CD8-positive, alpha-beta memory T cell (primary cell): ENCODE results near the gene MRPS27. TPM values are rescaled to one million over a fixed set of nuclear protein-coding genes. Genes with fewer than 3 reads are reported as not detected.

Experiments used
- CTCF ChIA-PET: fragments of 350-600 bp; sonication (Branson Sonifier 250); formaldehyde crosslinking; loops from one replicate; lab custom pipeline; 2021; ENCODE audit warnings: antibody characterized with exemption; lab: Charles Lee
- POLR2A ChIA-PET: fragments of 350-600 bp; sonication (Branson Sonifier 250); formaldehyde crosslinking; loops from one replicate; lab custom pipeline; 2021; ENCODE audit warnings: antibody characterized with exemption; lab: Charles Lee
- DNase-seq, 5 donors: peaks; one replicate each; pipeline versions ENCODE4 v3.0.0 to v3.0.0-alpha.2; 2020 to 2022; ENCODE audit warnings: mixed read lengths in 1 of 5
- H3K27ac ChIP-seq: one replicate; pipeline ENCODE4 v1.7.0; 2013; ENCODE audit warnings: low read depth, mild to moderate bottlenecking, low read length, moderate library complexity
- H3K27me3 ChIP-seq: 2 replicates; pipeline ENCODE4 v1.7.0; 2013; ENCODE audit warnings: low read length, mild to moderate bottlenecking; ENCODE audit not compliant: insufficient read depth, poor library complexity, severe bottlenecking
- H3K36me3 ChIP-seq: 2 replicates; pipeline ENCODE4 v1.7.0; 2013; ENCODE audit warnings: mild to moderate bottlenecking, low read length, moderate library complexity; ENCODE audit not compliant: insufficient read depth
- H3K4me1 ChIP-seq: 2 replicates; pipeline ENCODE4 v1.7.0; 2013; ENCODE audit warnings: mild to moderate bottlenecking, low read length, moderate library complexity; ENCODE audit not compliant: insufficient read depth
- H3K4me3 ChIP-seq: 2 replicates; pipeline ENCODE4 v1.7.0; 2013; ENCODE audit warnings: mild to moderate bottlenecking, low read length
- H3K9me3 ChIP-seq: 2 replicates; pipeline ENCODE4 v1.7.0; 2013; ENCODE audit warnings: mild to moderate bottlenecking, low read length
- H3K27ac Mint-ChIP-seq, 8 donors: one replicate each; pipeline ENCODE4 v1.8.0; 2020 to 2021; ENCODE audit warnings: mixed read lengths in 8 of 8, mild to moderate bottlenecking in 6 of 8, inconsistent platforms in 3 of 8, moderate library complexity in 3 of 8
- H3K27me3 Mint-ChIP-seq, 2 donors: one replicate each; pipeline ENCODE4 v1.8.0; 2020 to 2021; ENCODE audit warnings: mixed read lengths in 2 of 2, mild to moderate bottlenecking in 1 of 2, moderate library complexity in 1 of 2
- H3K36me3 Mint-ChIP-seq, 3 donors: one replicate each; pipeline ENCODE4 v1.8.0; 2020 to 2021; ENCODE audit warnings: mixed read lengths in 3 of 3, inconsistent platforms in 1 of 3, mild to moderate bottlenecking in 1 of 3
- H3K4me1 Mint-ChIP-seq, 3 donors: one replicate each; pipeline ENCODE4 v1.8.0; 2020 to 2021; ENCODE audit warnings: mixed read lengths in 3 of 3, inconsistent platforms in 1 of 3, mild to moderate bottlenecking in 1 of 3
- H3K4me3 Mint-ChIP-seq, 7 donors: one replicate each; pipeline ENCODE4 v1.8.0; 2020 to 2021; ENCODE audit warnings: mixed read lengths in 7 of 7, mild to moderate bottlenecking in 6 of 7, moderate library complexity in 4 of 7, inconsistent platforms in 2 of 7
- H3K9me3 Mint-ChIP-seq, 5 donors: one replicate each; pipeline ENCODE4 v1.8.0; 2020 to 2022; ENCODE audit warnings: mixed read lengths in 5 of 5, mild to moderate bottlenecking in 3 of 5, moderate library complexity in 2 of 5, inconsistent platforms in 1 of 5
- polyA plus RNA-seq: library from polyadenylated mRNA; unstranded; fragments of 300-500 nt; fragmentation: Illumina TruSeq; gene quantifications from one replicate; pipeline ENCODE4 v1.2.3, GENCODE V29; 2021
- total RNA-seq, 2 experiments: library from RNA; stranded (reverse); gene quantifications; one replicate each; pipeline ENCODE4 v1.2.3, GENCODE V29; 2021

Gene MRPS27
- total and polyA plus RNA-seq, 3 experiments from 2014 or later = 35.9 to 91.9 (median 86.9) TPM

DNA sequence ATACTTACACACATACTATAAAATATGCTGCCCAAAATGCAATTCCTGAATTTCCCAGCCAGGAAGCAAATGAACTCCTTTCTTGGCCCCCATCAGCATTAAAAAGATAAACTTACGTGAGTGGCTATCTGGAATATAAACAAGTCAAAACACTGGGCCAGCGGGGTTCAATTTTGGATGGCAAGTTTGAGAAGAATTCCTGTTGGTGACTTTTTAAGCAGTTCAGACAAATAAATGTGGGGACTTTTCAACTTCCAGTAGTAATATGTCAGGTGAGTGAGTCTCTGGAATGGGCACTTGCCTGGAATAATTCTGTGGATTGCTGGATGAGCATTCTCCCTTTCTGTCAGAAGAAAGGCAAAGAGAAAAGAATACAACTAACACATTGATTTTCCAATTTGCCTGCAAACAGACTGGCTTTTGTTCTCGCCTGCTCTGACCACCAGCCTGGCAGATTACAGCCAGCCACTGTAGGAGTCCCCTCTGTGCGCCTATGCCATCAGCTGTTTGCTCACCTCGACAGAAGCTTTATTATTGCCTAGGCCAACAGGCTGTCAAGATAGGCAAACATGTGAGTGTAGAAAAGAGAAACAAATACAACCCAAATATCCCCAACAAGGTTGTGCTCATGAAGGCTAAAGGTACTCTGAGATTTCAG is 78.6 kb downstream of the MRPS27 start:
- H3K27me3 ChIP-seq = no peaks in the 10 kb centered on the region
- CTCF ChIA-PET = interaction anchor here (1.4 kb wide), 1 partner anchor 67 kb away, joined by 4 read pairs; no protein-coding TSS in a partner anchor

GRCh38 chr5:72238712-72239445 is 81.2 kb downstream of the MRPS27 start:
- CTCF ChIA-PET = no interaction called here
- Histone ChIP-seq H3K4me3 (no peak overlapping the region), H3K27ac (no peak overlapping the region), H3K27me3 (no peaks in the 10 kb centered on the region), H3K36me3 (no peaks in the 10 kb centered on the region), H3K9me3 (no peaks in the 10 kb centered on the region), H3K4me1 (peaks cover 15% of the 10 kb centered on the region)
- Mint-ChIP-seq H3K4me1 (peaks cover 27 to 32% (median 29%) of the 10 kb centered on the region in 3 donors), H3K27me3 (no peaks in the 10 kb centered on the region), H3K4me3 (no peak overlapping the region), H3K36me3 (peaks cover 3 to 25% (median 23%) of the 10 kb centered on the region in 3 donors), H3K27ac (no peak overlapping the region), H3K9me3 (no peaks in the 10 kb centered on the region)
- POLR2A ChIA-PET = no interaction called here
- DNase-seq = no peak

More for the DNA sequence above, 78.6 kb downstream of the MRPS27 start:
- Mint-ChIP-seq H3K27me3 (no peaks in the 10 kb centered on the region), H3K27ac (no peak overlapping the region), H3K4me1 (peaks cover 10 to 22% (median 21%) of the 10 kb centered on the region in 3 donors), H3K36me3 (peaks cover 2 to 24% (median 22%) of the 10 kb centered on the region in 3 donors), H3K9me3 (no peaks in the 10 kb centered on the region), H3K4me3 (no peak overlapping the region)
- H3K27ac ChIP-seq = no peak overlapping the region
- no peak overlapping the region for H3K4me3 ChIP-seq
- DNase-seq = no peak
- POLR2A ChIA-PET = no interaction called here
- no peaks in the 10 kb centered on the region for H3K9me3 ChIP-seq
- H3K36me3 ChIP-seq = no peaks in the 10 kb centered on the region
- H3K4me1 ChIP-seq = peaks cover 7% of the 10 kb centered on the region

GRCh38 chr5:72237879-72238278 is 82.2 kb downstream of the MRPS27 start:
- DNase-seq = no peak
- ChIA-PET CTCF (no interaction called here), POLR2A (no interaction called here)
- H3K27ac Mint-ChIP-seq = no peak overlapping the region
- no peaks in the 10 kb centered on the region for H3K27me3 Mint-ChIP-seq
- H3K9me3 Mint-ChIP-seq = no peaks in the 10 kb centered on the region
- no peak overlapping the region for H3K4me3 Mint-ChIP-seq
- H3K4me1 Mint-ChIP-seq = peaks cover 35 to 39% (median 37%) of the 10 kb centered on the region in 3 donors
- Histone ChIP-seq H3K4me3 (no peak overlapping the region), H3K36me3 (no peaks in the 10 kb centered on the region), H3K27ac (no peak overlapping the region), H3K4me1 (peaks cover 22% of the 10 kb centered on the region), H3K9me3 (no peaks in the 10 kb centered on the region), H3K27me3 (no peaks in the 10 kb centered on the region)
- peaks cover 3 to 23% (median 23%) of the 10 kb centered on the region in 3 donors for H3K36me3 Mint-ChIP-seq

DNA sequence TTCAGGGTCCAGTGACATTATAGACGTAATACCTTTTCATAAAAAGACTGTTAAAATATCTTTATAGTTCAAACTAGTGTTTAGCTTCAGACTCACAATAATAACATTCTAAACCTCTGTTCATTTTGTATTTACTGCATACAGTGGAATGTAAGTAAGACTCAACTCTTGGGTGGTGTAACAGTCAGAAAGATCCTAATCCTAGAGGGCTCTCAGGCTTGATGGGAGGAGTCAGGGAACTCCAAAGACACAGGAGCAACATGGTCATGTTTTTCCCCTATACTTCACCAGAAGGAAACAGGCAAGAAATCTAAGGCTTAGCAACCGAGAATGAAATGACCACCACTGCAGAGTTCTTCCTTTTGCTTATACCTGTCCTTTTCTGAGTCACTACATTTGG is 82.6 kb downstream of the MRPS27 start:
- H3K9me3 Mint-ChIP-seq = no peaks in the 10 kb centered on the region
- POLR2A ChIA-PET = no interaction called here
- peaks cover 3 to 23% (median 21%) of the 10 kb centered on the region in 3 donors for H3K36me3 Mint-ChIP-seq
- H3K36me3 ChIP-seq = no peaks in the 10 kb centered on the region
- no peaks in the 10 kb centered on the region for H3K9me3 ChIP-seq
- no peaks in the 10 kb centered on the region for H3K27me3 ChIP-seq
- no peak overlapping the region for H3K4me3 Mint-ChIP-seq
- no peak for DNase-seq
- H3K27me3 Mint-ChIP-seq = no peaks in the 10 kb centered on the region
- no peak overlapping the region for H3K4me3 ChIP-seq
- H3K27ac Mint-ChIP-seq = no peak overlapping the region
- H3K4me1 Mint-ChIP-seq = peaks cover 39 to 42% (median 41%) of the 10 kb centered on the region in 3 donors
- CTCF ChIA-PET = no interaction called here
- no peak overlapping the region for H3K27ac ChIP-seq
- peaks cover 27% of the 10 kb centered on the region for H3K4me1 ChIP-seq

GRCh38 chr5:72235725-72236124 is 84.3 kb downstream of the MRPS27 start:
- Mint-ChIP-seq H3K27me3 (peaks cover 0 to 2% of the 10 kb centered on the region in 2 donors), H3K36me3 (peaks cover 3 to 22% (median 16%) of the 10 kb centered on the region in 3 donors), H3K4me3 (no peak overlapping the region), H3K4me1 (peaks cover 45 to 57% (median 54%) of the 10 kb centered on the region in 3 donors), H3K27ac (no peak overlapping the region), H3K9me3 (no peaks in the 10 kb centered on the region)
- Histone ChIP-seq H3K27ac (no peak overlapping the region), H3K4me3 (no peak overlapping the region), H3K36me3 (no peaks in the 10 kb centered on the region), H3K4me1 (peaks cover 36% of the 10 kb centered on the region), H3K27me3 (no peaks in the 10 kb centered on the region), H3K9me3 (no peaks in the 10 kb centered on the region)
- ChIA-PET POLR2A (no interaction called here), CTCF (no interaction called here)
- no peak for DNase-seq

DNA sequence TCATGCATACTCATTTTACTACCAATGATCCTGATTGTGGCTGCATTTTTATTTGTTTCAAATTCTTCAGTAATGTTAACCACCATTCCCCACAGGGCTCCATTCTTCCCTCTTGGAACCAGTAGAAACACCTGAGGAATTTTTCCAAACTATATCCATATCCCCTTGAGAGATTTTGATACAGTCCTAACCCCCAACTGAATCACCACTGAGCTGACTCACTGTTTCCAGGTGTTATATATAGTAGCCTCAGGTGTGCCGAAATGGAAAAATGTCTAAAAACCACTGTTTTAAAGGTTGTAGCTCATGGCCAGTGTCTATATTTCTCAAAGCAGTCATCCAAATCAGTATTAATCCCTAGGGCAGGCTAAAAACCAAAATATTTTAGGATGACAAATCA is 85.2 kb downstream of the MRPS27 start:
- no peaks in the 10 kb centered on the region for H3K9me3 ChIP-seq
- H3K36me3 ChIP-seq = no peaks in the 10 kb centered on the region
- peak overlapping the region in 5 of 7 donors; percentile 7 to 65 (median 34) for H3K4me3 Mint-ChIP-seq
- H3K4me1 ChIP-seq = peaks cover 36% of the 10 kb centered on the region
- H3K4me1 Mint-ChIP-seq = peaks cover 45 to 63% (median 54%) of the 10 kb centered on the region in 3 donors
- H3K27ac ChIP-seq = peak overlapping the region; percentile 58
- no peak overlapping the region for H3K4me3 ChIP-seq
- DNase-seq = no peak
- H3K27me3 ChIP-seq = no peaks in the 10 kb centered on the region
- POLR2A ChIA-PET = no interaction called here
- peaks cover 3 to 25% (median 24%) of the 10 kb centered on the region in 3 donors for H3K36me3 Mint-ChIP-seq
- H3K9me3 Mint-ChIP-seq = no peaks in the 10 kb centered on the region
- H3K27ac Mint-ChIP-seq = peak overlapping the region in 2 of 8 donors; percentile 23 to 84
- peaks cover 0 to 2% of the 10 kb centered on the region in 2 donors for H3K27me3 Mint-ChIP-seq
- CTCF ChIA-PET = interaction anchor here (1.0 to 2.2 kb wide), 3 partner anchors 11 to 74 kb away, joined by 5 read pairs; no protein-coding TSS in a partner anchor

GRCh38 chr5:72234265-72234700 is 85.8 kb downstream of the MRPS27 start:
- Mint-ChIP-seq H3K27me3 (peaks cover 0 to 2% of the 10 kb centered on the region in 2 donors), H3K27ac (peak overlapping the region in 3 of 8 donors; percentile 11 to 84 (median 64)), H3K9me3 (no peaks in the 10 kb centered on the region), H3K4me1 (peaks cover 45 to 63% (median 54%) of the 10 kb centered on the region in 3 donors), H3K4me3 (peak overlapping the region; percentile 4 to 65 (median 20)), H3K36me3 (peaks cover 3 to 28% (median 24%) of the 10 kb centered on the region in 3 donors)
- peak in 4 of 5 donors; percentile 3 to 82 (median 47) for DNase-seq
- no peaks in the 10 kb centered on the region for H3K36me3 ChIP-seq
- no peaks in the 10 kb centered on the region for H3K27me3 ChIP-seq
- peak overlapping the region; percentile 58 for H3K27ac ChIP-seq
- POLR2A ChIA-PET = interaction anchor here (0.8 kb wide), 1 partner anchor 85 kb away, joined by 6 read pairs; no protein-coding TSS in a partner anchor
- CTCF ChIA-PET = interaction anchor here (0.7 to 2.2 kb wide), 4 partner anchors 11 to 722 kb away, joined by 3 to 5 read pairs (median 5); partner anchors contain the start of gene FCHO2
- H3K4me1 ChIP-seq = peaks cover 36% of the 10 kb centered on the region
- no peaks in the 10 kb centered on the region for H3K9me3 ChIP-seq
- no peak overlapping the region for H3K4me3 ChIP-seq
